Erythroblast (primary cell): ENCODE results near the gene DENND4A.

ENCODE experiments used
- GATA1 ChIP-seq: IDR thresholded peaks from 2 replicates; pipeline ENCODE4 v1.6.1; 2011; ENCODE audit warnings: low read depth, mild to moderate bottlenecking, control low read depth, low read length, moderate library complexity
- POLR2A ChIP-seq: IDR thresholded peaks from 2 replicates; pipeline ENCODE4 v1.6.1; 2011; ENCODE audit warnings: mild to moderate bottlenecking, low read length

GRCh38 chr15:65612616-65612946, 179.5 kb downstream of the DENND4A start:
- TF ChIP-seq POLR2A (no peak), GATA1 (no peak)
